Fibroblast of lung (primary cell): Measurements from ENCODE around the gene ERBB4.

Source experiments
- EZH2 ChIP-seq: IDR thresholded peaks from 2 replicates; pipeline ENCODE4 v1.5.1; 2012; ENCODE audit warnings: low read length, control low read depth, mild to moderate bottlenecking; ENCODE audit errors: missing control alignments
- TF ChIP-seq, protein P1 (sequence below), 2 donors: IDR thresholded peaks in 1 of 2; conservative IDR thresholded peaks in 1 of 2; 1 replicate in 1 of 2; 2 replicates in 1 of 2; pipeline ENCODE4 v1.5.1; 2011 to 2012; ENCODE audit warnings: low read length in 2 of 2, control low read depth in 1 of 2, inconsistent platforms in 1 of 2, low read depth in 1 of 2, mild to moderate bottlenecking in 1 of 2

- TF ChIP-seq, protein P1, sequence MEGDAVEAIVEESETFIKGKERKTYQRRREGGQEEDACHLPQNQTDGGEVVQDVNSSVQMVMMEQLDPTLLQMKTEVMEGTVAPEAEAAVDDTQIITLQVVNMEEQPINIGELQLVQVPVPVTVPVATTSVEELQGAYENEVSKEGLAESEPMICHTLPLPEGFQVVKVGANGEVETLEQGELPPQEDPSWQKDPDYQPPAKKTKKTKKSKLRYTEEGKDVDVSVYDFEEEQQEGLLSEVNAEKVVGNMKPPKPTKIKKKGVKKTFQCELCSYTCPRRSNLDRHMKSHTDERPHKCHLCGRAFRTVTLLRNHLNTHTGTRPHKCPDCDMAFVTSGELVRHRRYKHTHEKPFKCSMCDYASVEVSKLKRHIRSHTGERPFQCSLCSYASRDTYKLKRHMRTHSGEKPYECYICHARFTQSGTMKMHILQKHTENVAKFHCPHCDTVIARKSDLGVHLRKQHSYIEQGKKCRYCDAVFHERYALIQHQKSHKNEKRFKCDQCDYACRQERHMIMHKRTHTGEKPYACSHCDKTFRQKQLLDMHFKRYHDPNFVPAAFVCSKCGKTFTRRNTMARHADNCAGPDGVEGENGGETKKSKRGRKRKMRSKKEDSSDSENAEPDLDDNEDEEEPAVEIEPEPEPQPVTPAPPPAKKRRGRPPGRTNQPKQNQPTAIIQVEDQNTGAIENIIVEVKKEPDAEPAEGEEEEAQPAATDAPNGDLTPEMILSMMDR (conservative IDR thresholded peaks at IDR 0.05 in 1 of 2, IDR thresholded peaks at IDR 0.05 in 1 of 2; ENCODE audit: low read depth in 1 of 2, low read length in 2 of 2): no peak
- TF ChIP-seq EZH2: no peak
These were observed 109.7 kb downstream of the ERBB4 start for GRCh38 chr2:212428681-212429478.
